Epithelial cell of proximal tubule (primary cell): ENCODE data around the gene TMPRSS5. TPM values are rescaled to one million over a fixed set of nuclear protein-coding genes. Genes with fewer than 3 reads are reported as not detected.

Experiments used
- DNase-seq: peaks from one replicate; pipeline ENCODE4 v3.0.0-alpha.2; 2011; ENCODE audit warnings: low read depth
- H3K4me3 ChIP-seq: 2 replicates; pipeline ENCODE4 v1.5.1; 2011; ENCODE audit warnings: low read depth, mild to moderate bottlenecking, low read length
- total RNA-seq: library from RNA; depleted of rRNA; stranded (reverse); fragments of >200 nt; gene quantifications from 2 replicates; pipeline ENCODE4 v1.2.3, GENCODE V29; 2015
- TF ChIP-seq, protein P1 (sequence below): conservative IDR thresholded peaks from 2 replicates; pipeline ENCODE4 v1.5.1; 2012; ENCODE audit warnings: low read depth, mild to moderate bottlenecking, low read length

The TMPRSS5 gene
- total RNA-seq, 1 donor from 2014 or later, result 0.63 TPM

DNA sequence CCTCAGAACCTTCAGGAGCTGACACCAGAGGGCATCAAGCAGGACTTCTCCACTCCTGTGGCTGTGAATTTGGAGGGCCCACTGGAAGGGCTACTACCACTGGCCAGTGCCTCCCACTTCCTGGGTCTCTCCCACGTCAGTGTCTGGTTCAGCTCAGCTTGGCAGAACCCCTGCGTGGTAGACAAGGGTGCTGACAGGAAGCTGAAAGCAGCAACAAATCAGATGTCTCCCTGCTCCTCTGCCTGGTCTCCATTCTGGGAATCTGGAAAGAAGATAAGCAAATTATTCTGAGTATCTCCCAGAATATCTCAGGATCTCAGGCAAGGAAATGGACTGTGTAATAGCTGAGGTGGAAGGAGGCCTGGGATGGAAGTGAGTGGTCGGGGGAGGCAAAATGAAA is 61.5 kb downstream of the TMPRSS5 start:
- no peak overlapping the region for H3K4me3 ChIP-seq
- no peak for DNase-seq
- TF ChIP-seq, protein P1, sequence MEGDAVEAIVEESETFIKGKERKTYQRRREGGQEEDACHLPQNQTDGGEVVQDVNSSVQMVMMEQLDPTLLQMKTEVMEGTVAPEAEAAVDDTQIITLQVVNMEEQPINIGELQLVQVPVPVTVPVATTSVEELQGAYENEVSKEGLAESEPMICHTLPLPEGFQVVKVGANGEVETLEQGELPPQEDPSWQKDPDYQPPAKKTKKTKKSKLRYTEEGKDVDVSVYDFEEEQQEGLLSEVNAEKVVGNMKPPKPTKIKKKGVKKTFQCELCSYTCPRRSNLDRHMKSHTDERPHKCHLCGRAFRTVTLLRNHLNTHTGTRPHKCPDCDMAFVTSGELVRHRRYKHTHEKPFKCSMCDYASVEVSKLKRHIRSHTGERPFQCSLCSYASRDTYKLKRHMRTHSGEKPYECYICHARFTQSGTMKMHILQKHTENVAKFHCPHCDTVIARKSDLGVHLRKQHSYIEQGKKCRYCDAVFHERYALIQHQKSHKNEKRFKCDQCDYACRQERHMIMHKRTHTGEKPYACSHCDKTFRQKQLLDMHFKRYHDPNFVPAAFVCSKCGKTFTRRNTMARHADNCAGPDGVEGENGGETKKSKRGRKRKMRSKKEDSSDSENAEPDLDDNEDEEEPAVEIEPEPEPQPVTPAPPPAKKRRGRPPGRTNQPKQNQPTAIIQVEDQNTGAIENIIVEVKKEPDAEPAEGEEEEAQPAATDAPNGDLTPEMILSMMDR, result no peak

DNA sequence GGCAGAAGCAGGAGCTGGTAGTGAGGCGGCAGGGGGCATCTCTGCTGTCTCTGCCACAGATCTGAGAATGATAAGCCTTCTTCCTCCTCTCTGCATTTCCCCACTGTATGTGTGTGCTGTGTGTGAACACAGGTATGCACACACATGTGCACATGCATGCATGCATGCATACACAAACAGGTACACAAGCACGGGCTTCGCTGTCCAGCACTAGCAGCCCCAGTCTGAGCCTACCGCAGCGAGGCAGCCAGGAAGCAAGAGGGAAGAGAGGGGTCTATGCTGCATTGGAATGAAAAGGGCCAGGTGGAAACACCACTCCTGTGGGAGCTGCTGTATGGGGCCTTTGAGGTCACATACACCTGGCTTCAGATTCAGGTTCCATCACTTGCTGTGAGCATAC is 62.4 kb downstream of the TMPRSS5 start:
- H3K4me3 ChIP-seq, result no peak overlapping the region
- TF ChIP-seq, protein P1, result no peak
- no peak for DNase-seq

DNA sequence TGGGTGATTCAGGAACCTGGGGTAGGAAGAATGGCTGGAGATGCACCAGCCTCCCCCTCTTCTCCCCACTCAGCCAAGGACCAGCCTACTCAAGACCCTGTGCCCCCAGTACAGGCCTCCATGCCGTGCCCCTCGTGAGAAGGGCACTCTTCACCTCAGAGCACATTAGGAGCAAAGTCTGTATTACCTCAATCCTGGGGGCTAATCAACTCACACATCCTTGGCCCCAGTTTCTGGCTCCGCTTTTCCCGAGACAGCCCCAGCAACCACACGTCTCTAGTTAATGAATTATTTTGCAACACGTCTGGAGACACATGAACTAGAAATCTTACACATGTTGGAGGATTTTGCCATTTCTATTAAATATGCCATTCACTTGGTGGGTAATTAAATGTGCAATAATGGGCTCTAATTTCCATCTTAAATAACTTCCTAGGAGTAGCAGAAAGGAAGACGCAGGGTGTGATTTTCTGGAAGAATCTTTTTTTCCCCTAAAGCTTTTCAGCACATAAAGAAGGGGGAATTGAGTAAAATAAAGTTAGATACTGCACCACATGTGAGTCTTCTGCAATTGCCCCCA is 63.0 kb downstream of the TMPRSS5 start:
- no peak for DNase-seq
- TF ChIP-seq, protein P1, result no peak
- H3K4me3 ChIP-seq, result no peak overlapping the region

DNA sequence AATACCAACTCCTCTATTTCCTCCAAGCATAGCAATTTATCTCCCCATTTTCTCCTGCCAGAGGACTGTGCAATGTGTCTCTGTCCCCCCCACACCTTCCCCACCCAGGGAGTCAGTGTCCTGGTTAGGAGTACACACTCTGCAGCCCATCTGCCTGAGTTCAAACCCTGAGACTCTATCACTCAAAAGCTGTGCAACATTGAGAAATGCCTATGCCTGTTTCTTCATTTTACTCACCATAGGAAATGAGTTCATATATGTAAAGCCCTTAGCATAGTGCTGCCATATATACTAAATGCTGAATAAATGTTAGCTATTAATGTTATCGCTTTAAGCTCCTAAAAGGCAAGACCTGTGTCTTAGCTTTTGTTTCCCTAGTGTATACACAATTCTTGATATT is 64.0 kb downstream of the TMPRSS5 start:
- TF ChIP-seq, protein P1, result no peak
- DNase-seq, result no peak
- no peak overlapping the region for H3K4me3 ChIP-seq

DNA sequence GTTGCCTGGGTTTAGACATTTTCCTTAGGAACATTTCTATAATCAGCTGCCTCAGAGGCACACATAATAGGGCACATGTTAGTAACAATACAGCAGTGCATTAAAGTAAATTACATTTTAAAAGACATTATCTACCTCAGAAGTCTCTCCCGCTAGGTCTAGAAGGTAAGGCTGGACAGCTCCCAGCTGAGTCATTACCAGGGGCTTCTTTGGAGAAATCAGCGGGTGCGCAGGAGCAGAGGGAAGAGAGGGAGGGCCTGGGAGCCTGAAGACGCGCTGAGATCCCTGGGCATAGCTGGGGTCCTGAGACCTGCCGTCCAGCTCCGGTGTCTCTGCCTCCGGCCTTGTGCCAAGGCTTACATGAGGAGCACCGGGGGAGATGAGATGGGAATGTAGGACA is 67.7 kb downstream of the TMPRSS5 start:
- no peak for DNase-seq
- no peak overlapping the region for H3K4me3 ChIP-seq
- TF ChIP-seq, protein P1, result no peak

DNA sequence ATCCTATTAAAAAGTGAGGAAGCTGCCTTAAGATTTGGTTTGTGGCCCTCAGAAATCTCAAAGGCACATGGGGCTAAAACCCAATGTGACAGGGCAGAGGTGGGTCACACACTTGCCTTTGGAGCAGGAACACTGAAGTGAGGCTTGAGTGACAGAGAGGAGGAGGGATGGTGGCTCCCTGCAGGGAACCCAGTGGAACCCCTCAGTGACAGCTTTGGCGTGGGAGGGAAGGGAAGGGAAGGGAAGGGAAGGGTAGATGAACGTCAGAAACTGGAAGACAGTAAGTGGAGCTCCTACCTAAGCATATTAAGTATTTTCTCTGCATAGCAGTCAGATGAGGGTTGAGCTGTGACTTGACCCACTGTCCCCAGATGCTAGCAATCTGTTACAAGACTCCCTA is 68.5 kb downstream of the TMPRSS5 start:
- no peak for DNase-seq
- TF ChIP-seq, protein P1, result no peak
- H3K4me3 ChIP-seq, result no peak overlapping the region

Other genes starting within 250 kb of the TMPRSS5 start
- gene DRD2, start 230.9 kb downstream of the TMPRSS5 start, total RNA-seq, result not detected in 2 replicates
- gene ZW10, start 67.4 kb upstream of the TMPRSS5 start, total RNA-seq, result 16.3 and 25.7 TPM in 2 replicates
- gene CLDN25, start 73.5 kb upstream of the TMPRSS5 start, total RNA-seq, result not detected in 2 replicates
- 11.6 and 23.4 TPM in 2 replicates for gene USP28, start 169.3 kb upstream of the TMPRSS5 start, total RNA-seq
- not detected in 2 replicates for gene HTR3B, start 198.5 kb upstream of the TMPRSS5 start, total RNA-seq